Measurements from ENCODE around the gene TRAF2.

GRCh38 chr9:136943291-136944211, 57.2 kb downstream of the TRAF2 start:
- TF ChIP-seq CTCF (CRISPR knock-in tag; IDR thresholded peaks at IDR 0.05): no peak
- TF ChIP-seq PBX3 (CRISPR knock-in tag; IDR thresholded peaks at IDR 0.05; ENCODE audit: borderline replicate concordance): no peak
- no peak for TF ChIP-seq ZSCAN20 (CRISPR knock-in tag; IDR thresholded peaks at IDR 0.05; ENCODE audit: borderline replicate concordance)
- TF ChIP-seq JDP2 (CRISPR knock-in tag; IDR thresholded peaks at IDR 0.05; ENCODE audit: borderline replicate concordance): no peak
- no peak for TF ChIP-seq SP1 (IDR thresholded peaks at IDR 0.05)
- TF ChIP-seq SP1 (CRISPR knock-in tag; IDR thresholded peaks at IDR 0.05): no peak
